Measurements from ENCODE around the gene GATA3.

Gene GATA3

GRCh38 chr10:8102708-8103401, 48.4 kb downstream of the GATA3 start:
- DNase-seq: no peak

- no peak for DNase-seq
Observed at GRCh38 chr10:8103543-8103942, 49.1 kb downstream of the GATA3 start.

GRCh38 chr10:8104005-8104404, 49.5 kb downstream of the GATA3 start:
- DNase-seq: no peak

- DNase-seq: no peak
Observed at GRCh38 chr10:8104721-8105120, 50.2 kb downstream of the GATA3 start.

- no peak for DNase-seq
Observed at GRCh38 chr10:8105932-8106331, 51.4 kb downstream of the GATA3 start.

GRCh38 chr10:8112230-8112905, 57.9 kb downstream of the GATA3 start:
- no peak for DNase-seq

- no peak for DNase-seq
Observed at GRCh38 chr10:8112942-8113442, 58.5 kb downstream of the GATA3 start.

GRCh38 chr10:8113616-8114015, 59.1 kb downstream of the GATA3 start:
- DNase-seq: no peak

GRCh38 chr10:8114741-8115617, 60.5 kb downstream of the GATA3 start:
- DNase-seq: peak in 2 of 4 experiments; percentile 16 to 23

GRCh38 chr10:8115618-8115980, 61.1 kb downstream of the GATA3 start:
- DNase-seq: no peak

- DNase-seq: no peak
Observed at GRCh38 chr10:8116474-8116873, 62.0 kb downstream of the GATA3 start.

GRCh38 chr10:8116926-8117493, 62.5 kb downstream of the GATA3 start:
- DNase-seq: no peak

GRCh38 chr10:8121201-8121890, 66.9 kb downstream of the GATA3 start:
- peak in 2 of 4 experiments; percentile 14 to 17 for DNase-seq

GRCh38 chr10:8122611-8123369, 68.3 kb downstream of the GATA3 start:
- DNase-seq: no peak

- DNase-seq: no peak
Observed at GRCh38 chr10:8124436-8124835, 69.9 kb downstream of the GATA3 start.

Measured in suppressor macrophage (primary cell).